ENCODE measurements around the gene GBX2.
"Not testable (repeated sequence)": the region's sequence is repeated elsewhere in the genome, so short reads cannot be mapped to it uniquely, and the experiment has no call there.

GBX2 gene

DNA sequence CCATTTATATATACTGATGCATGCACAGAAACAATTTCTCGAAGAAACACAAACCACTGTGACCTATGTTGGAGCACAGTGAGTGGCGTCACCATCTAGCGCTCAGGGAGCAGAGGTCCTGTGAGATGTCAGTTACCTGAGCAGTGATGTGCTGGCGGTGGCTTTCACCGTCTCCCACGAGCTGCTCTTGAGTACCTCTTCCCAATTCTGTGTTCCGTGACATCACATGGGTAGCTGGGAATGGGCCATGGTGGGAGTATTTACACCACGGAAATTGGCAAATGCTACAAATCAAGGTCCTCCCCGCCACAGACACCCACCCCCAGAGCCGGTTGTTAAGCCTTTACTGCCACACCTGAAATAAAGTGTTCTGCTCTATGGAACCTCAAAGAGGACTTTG lies 24.4 kb downstream of the GBX2 start:
- no peak for DNase-seq

DNA sequence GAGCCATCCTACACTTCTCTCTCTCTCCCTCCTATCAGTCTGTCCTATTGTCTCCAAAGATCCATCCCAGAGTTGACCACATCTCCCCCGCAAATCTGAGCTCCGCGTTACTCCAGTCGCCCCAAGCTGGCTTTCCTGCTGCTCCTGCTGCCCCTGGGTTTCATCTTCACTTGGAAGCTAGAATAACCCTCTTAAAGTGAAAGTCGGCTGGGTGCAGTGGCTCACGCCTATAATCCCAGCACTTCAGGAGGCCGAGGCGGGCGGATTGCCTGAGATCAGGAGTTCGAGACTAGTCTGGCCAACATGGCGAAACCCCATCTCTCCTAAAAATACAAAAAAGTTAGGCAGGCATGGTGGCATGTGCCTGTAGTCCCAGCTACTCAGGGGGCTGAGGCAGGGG lies 26.6 kb downstream of the GBX2 start:
- not testable (repeated sequence) for DNase-seq

DNA sequence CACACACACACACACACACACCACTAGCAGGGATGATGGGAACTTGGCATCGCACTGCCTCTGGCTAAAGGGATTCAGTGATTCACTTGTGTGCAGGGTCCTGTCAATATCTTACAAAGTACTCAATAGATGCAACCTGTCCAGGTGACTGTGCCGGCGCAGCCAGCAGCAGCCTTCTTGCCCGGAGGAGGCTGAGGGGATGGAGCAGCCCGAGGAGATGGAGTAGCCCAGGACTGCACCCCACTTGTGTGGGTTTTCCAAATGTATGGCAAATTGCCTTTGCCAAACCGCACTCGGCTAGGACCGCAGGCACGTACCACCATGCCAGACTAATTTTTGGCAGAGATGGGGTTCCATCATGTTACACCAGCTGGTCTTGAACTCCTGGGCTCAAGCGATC lies 31.1 kb downstream of the GBX2 start:
- no peak for DNase-seq

DNA sequence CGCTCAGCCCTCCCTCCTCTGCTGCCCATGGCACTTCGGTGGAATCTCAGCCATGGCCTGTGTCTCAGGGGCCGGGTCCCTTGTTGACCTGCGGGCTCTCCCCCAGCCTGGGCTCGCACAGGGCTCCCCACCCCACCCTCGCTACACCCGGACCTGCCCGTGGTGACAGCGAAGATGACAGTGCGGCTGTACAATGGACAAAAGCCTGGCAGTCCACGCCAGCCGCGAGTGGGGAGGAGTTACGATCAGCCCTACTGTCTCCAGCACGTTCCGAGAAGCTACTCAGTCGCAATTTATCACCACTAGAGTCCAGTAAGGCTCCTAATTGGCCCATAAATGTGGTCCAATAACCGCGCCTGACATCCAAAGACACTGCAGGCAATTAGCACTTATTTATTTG lies 31.6 kb downstream of the GBX2 start:
- DNase-seq, result no peak

DNA sequence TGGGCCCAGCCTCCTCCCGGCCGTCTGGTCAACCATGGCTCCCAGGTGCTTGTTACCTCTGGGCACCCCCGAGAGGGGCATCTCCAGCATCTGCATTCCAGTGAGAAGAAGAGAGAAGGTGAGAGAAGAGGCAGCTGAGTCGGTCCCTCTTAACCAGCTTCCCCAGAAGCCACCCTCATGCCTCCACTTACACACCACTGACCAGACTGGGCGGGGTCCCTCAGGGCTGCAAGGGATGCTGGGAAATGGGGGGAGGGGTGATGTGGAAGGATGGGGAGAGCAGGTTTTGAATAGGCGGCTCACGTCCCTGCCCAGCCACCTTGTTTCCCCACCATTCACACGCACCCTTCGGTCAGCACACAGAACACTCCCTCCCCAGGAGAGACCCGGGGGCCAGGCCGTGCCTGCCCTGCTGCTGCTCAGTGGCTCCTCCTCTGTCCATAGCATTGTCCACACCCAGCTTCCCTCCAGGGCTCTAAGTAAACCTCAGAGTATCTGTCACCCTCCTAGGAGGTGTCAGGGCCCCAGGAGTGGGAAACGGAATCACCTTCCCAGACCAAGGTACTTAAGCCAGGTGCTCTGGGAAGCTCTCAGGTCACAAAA lies 34.7 kb downstream of the GBX2 start:
- DNase-seq, result no peak

DNA sequence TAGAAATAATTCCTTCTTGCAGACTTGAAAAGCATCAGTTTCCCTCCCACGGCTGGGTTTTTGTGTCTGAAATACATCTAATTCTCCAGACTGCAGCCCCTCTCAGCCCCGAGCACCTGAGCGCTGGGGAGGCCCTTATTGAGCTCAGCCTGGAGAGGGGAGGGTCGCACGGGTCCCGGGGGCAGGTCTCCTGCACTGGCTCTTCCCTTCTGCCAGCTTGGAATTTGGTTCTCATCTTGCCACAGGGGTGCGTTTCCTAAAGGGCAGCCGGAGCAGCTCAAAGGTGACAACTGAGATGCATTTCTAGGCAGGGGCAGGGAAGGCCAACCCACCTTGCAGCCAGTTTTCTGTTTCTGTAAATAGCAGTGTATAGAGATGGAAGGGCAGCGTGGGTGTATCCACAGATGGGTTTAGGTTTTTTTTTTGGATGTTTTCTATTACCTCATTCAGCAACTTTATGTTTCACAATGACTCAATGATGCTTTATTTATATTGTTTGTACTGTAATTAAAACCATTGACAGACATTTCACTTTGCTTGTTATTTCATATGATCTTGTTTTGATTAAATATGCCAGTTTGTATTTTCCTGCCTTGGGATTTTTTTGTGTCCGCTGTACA lies 37.0 kb downstream of the GBX2 start:
- DNase-seq, result no peak

DNA sequence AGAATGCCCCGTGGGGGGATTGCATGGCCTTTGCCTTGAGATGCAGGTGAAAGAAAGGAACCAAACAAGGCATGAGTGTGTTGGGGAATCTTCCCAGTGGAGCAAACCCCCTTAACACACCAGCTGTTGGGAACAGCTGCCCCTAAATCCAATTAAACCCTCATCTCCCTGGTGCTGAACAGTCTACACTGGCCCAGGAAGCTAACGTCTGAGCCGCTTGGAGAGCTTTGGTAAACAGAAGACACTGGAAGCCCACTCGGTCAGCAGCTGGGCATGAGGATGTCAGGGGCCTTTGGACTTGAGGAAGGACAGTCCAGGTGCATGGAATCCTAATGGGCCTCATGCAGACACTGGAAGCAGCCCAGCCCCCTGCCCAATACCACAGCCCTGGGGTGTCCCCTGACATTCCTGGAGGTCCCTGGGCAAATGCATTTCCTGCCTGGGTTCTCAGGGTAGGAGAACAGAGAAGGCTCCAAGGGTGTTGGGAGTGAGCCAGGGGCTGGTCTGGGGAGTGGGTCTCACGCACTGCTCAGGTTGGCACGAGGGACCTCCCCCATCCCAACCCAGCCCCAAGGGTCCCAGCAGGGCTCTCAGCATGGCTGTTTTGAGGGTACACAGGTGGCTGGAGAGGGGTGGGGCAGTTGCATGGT lies 37.7 kb downstream of the GBX2 start:
- DNase-seq, result no peak

DNA sequence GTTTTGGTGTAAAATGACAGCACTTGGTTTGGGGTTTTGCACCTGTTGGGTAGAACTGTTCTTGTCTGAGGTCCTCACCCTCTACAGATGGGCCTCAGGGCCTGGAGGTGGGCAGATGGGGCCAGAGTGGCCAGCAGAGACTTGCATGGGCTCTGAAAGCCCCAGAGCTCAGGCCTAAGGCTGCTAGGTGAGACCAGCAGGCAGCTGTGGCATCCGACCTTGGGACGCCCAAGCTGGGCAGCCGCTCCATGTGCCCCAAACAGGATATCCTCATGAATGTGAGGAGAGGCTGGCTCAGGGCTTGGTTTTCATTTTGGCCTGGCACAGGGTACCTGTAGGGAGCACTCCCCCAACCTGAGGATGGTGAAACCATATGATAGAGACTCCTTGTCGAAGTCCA lies 38.3 kb downstream of the GBX2 start:
- DNase-seq, result no peak

DNA sequence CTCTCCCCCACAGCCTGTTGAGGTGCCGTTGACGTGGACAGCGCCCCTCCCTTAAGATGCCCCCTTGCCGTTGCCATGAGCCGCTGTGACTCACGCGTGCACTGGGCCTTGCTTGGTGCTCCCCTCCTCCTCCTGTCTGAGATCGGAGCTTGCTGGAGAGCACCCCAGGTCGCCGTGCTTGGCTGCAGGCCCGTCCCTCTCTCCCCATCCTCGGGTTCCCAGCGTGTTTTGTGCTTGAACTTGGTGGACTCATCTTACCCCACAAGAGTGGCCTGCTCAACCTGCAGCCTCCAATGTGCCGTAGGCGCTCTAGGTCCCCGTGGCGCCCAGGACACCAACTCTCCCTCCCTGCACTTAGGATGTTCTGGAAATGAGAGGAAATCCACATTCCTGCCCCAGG lies 39.9 kb downstream of the GBX2 start:
- DNase-seq, result no peak

DNA sequence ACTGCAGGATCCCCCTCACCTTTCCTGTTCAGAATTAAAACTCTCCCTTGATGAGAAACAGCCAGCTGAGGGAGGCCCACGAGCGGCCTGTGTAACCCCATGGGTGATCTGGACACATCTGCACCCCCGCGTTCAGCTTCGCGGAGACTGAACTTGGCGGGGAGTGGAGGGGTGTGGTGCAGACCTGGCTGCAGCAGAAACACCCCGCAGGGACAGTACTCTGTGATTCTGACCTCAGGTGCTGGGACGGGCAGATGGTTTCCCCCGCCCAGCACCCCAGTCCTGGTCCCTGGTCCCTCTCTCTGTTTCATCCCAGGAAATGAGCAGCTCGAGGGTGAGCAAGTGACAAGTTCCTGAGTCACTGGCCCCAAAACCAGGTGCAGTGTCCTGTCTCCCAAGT lies 41.2 kb downstream of the GBX2 start:
- DNase-seq, result no peak

DNA sequence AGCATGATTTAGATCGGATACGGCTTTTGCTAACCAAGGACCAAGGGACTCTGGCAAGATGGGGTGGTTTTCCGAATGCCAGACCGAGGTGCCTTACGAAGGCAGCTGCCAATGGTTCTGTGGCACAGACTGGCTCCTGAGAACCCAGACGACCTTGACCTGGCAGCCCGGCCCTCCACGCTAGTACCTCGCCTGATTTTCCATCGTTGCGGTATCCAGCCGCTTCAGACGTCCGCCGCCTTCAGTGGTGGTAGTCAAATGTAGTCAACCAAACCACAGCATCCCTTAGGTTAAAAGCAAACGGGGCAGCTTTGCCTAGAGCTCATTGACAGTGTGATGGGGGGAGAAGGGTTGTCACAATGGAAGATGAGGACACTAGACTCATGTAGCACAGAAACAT lies 42.6 kb downstream of the GBX2 start:
- DNase-seq, result no peak

DNA sequence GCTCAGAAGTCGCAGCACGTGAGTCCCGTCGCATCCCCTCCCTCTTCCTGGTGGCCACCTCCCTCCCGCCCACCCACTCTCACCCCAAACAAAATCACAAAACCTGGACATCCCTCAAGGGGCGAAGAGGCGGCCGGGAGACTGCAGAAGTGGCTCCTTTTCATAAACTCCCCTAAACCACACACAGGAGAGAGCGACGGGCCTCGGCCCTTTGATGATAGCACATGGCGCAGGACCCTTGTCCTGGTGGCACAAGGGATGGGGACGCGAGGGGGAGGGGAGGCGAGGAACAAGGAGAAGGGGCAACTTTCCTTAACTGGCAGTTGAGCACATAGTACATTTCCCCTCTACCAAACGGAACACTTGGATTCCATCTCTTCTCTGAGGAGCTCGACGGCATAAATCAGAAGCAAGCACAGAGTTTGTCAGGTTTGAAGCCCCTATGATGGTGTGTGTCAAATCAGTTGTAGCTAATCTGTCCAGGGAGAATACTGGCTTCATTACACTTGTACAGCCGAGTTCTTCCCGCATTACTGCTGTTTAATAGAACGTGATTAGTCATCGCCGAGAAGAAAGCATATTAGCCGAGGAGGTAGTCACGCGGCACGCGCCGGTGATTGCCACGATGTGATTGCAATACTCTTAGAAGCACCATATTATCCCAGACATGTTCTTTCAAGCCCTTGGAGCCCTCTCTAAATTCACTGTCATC lies 43.8 kb downstream of the GBX2 start:
- DNase-seq, result no peak

DNA sequence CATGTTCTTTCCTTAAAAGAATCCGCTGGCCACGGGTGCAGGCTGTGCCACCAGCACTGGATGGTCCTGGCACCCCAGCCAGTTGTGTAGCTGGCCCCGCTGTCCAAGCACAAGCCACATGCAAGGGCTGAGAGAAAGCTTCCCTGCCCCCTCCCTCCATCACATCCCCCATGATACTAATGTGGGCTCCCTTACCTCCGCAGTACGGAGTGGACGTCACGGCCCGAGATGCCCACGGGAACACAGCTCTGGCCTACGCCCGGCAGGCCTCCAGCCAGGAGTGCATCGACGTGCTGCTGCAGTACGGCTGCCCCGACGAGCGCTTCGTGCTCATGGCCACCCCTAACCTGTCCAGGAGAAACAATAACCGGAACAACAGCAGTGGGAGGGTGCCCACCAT lies 44.5 kb downstream of the GBX2 start:
- no peak for DNase-seq

DNA sequence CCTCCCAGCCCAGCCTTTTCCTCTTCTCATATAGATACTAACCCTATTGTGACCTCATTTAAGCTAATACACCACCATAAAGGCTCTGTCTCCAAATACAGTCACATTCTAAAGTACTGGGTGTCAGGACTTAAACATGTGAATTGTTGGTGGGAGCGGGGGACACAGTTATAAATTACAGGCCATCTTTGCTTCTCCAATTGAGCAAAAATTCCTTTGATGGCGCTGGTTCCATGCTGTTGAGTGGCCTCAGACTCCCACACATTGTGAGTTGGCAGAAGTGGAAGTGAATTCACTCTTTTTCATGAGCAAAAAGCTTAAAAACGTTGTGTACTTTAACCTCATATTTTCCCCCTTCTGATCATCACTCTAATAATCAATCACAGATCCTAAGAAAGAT lies 46.0 kb downstream of the GBX2 start:
- no peak for DNase-seq

DNA sequence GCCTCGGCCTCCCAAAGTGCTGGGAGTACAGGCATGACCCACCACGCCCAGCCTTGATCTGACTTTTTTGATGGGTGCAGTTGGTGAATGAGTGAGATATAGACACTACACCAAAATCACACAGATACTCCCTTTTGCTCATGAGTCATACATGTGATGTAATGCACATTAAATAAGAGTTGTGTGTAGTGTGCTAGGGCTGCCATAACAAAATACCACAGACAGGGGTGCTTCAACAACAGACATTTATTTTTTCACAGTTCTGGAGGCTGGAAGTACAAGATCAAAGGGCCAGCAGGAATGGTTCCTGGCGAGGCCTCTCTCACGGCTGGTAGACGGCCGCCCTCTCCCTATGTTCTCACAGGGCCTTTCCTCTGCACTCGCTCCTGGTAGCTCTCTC lies 46.6 kb downstream of the GBX2 start:
- DNase-seq, result no peak

DNA sequence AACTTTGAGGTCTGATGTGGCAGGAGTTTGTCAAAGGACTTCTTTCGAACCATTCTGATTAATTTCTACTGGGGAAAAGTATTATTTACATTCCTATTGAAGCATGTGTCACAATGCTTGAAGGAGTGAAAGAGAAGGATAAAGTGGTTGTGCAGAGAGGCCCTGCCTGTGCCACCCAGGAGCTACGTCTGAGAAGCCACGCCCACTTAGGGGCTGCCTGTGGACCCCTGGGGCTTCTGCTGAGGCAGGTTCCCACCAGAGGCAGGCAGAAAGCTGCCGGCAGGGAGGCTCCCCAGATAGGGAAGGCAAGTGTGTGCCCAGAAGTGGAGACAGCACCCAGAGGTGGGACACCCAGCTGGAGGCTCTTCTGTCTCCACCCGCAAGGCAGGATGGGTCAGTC lies 47.4 kb downstream of the GBX2 start:
- no peak for DNase-seq

DNA sequence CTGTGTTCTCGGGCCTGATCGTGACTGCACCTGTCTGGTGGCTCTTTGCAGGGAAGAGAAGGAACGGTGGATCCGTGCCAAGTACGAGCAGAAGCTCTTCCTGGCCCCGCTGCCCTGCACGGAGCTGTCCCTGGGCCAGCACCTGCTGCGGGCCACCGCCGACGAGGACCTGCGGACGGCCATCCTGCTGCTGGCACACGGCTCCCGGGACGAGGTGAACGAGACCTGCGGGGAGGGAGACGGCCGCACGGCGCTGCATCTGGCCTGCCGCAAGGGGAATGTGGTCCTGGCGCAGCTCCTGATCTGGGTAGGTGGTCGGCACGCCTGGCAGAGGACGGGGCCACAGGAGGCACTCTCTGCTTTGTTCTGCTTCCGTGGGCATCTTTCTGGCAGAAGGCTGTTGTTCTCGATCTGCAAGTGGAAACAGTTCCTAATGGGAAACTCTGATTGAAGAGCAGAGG lies 48.0 kb downstream of the GBX2 start:
- DNase-seq, result no peak

DNA sequence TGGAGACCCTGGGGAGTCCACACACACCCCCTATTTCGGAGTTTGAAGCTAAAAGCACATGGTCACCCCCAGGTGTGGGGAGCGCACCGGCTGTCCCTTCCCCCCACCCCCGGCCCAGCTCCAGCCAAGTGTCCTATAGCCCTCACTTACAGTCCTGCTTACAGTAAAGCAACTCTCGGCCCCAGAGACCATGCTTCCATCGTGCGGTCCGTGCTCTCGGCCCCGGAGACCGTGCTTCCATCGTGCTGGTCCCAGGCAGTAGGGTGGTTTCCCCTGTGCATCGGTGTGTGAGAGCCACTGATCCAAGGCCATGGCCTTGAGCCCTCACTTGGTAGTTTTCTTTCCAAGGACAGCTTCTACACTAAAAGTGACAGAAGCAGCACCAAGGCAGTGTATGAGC lies 48.7 kb downstream of the GBX2 start:
- DNase-seq, result no peak

DNA sequence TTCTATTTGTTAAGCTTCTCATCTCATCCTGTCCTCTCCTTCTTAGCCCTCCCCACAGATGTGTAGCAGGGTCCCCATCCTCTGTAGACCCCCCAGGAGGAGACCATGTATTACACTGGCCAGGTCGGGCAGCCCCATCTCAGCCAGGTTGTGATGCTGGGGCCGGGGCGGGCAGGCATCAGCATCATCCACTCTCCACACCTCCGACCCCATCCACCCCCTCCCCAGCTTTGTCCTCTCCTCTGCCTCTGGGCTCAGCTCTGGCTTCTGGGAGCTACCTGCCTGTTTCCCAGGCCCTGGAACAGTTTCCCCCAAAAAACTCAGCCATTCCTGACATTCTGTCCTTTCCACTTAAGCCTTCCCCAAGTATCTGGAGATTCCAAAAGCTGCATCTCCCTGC lies 49.2 kb downstream of the GBX2 start:
- DNase-seq, result no peak

DNA sequence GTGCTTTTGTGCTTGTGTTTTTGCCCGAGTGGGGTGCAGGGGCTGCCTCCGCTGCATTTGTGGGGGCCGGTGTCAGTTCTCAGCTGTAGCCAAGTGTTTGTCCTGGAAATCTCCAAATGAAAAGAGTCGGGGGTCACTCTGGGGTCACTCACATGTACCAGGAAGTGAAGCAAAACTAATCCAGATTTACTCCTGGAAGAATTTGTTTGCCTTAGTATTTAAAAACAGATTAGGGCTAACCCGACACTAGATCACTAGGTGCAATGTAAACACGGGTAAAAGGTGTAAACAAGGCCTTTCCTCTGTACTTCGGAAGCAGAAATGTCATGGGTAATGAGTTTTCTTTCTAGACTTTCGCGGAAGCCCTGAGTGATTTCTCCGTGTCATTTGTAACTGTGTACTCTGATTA lies 50.3 kb downstream of the GBX2 start:
- DNase-seq, result no peak

DNA sequence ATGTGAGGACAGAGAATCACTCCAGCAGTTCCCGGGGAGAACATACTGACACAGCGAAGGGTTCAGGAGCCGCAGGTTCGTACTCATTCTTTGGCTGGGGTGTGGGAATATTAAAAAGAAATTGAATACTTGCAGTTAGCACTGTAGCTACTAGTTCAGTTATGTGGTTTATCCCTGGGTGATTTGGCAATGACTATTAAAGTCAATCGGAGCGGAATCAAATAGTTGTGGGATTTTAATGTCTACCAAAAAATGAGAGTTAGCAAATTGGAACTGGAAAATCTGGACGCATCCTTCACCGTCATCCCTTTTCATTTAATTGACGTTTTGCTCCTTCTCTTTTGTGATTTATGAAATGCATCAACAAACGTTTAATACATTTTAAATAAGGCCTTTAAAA lies 50.8 kb downstream of the GBX2 start:
- DNase-seq, result no peak

All from SIG-M5 (cell line).